Cortex of kidney (tissue), 1 donor: ENCODE measurements around the gene CBL.
"Not testable (repeated sequence)": the region's sequence is repeated elsewhere in the genome, so short reads cannot be mapped to it uniquely, and the experiment has no call there.

Experiments used
- DNase-seq: peaks from one replicate; lab custom pipeline; 2025; lab: John Stamatoyannopoulos, UW

The CBL gene

GRCh38 chr11:119218141-119218878 is 12.2 kb downstream of the CBL start:
- no peak for DNase-seq

GRCh38 chr11:119222308-119222707 is 16.2 kb downstream of the CBL start:
- no peak for DNase-seq

GRCh38 chr11:119222891-119223290 is 16.8 kb downstream of the CBL start:
- DNase-seq: no peak

- DNase-seq: no peak
These were observed 17.7 kb downstream of the CBL start for GRCh38 chr11:119223856-119224255.

GRCh38 chr11:119228535-119229287 is 22.6 kb downstream of the CBL start:
- DNase-seq: not testable (repeated sequence)

GRCh38 chr11:119229288-119229672 is 23.1 kb downstream of the CBL start:
- no peak for DNase-seq

GRCh38 chr11:119229741-119230140 is 23.6 kb downstream of the CBL start:
- DNase-seq: no peak

GRCh38 chr11:119236490-119236889 is 30.4 kb downstream of the CBL start:
- DNase-seq: no peak

- DNase-seq: no peak
These were observed 30.8 kb downstream of the CBL start for GRCh38 chr11:119236891-119237290.

GRCh38 chr11:119237515-119237914 is 31.4 kb downstream of the CBL start:
- no peak for DNase-seq

GRCh38 chr11:119248750-119249670 is 42.9 kb downstream of the CBL start:
- DNase-seq: no peak

GRCh38 chr11:119249671-119250010 is 43.5 kb downstream of the CBL start:
- no peak for DNase-seq

- no peak for DNase-seq
These were observed 45.0 kb downstream of the CBL start for GRCh38 chr11:119251114-119251513.

- no peak for DNase-seq
These were observed 48.1 kb downstream of the CBL start for GRCh38 chr11:119254239-119254638.

GRCh38 chr11:119258180-119258579 is 52.0 kb downstream of the CBL start:
- no peak for DNase-seq

GRCh38 chr11:119258983-119259382 is 52.8 kb downstream of the CBL start:
- no peak for DNase-seq

GRCh38 chr11:119262668-119263351 is 56.7 kb downstream of the CBL start:
- no peak for DNase-seq

- DNase-seq: no peak
These were observed 57.3 kb downstream of the CBL start for GRCh38 chr11:119263352-119263940.

GRCh38 chr11:119266063-119266462 is 59.9 kb downstream of the CBL start:
- no peak for DNase-seq

GRCh38 chr11:119266517-119267255 is 60.5 kb downstream of the CBL start:
- DNase-seq: no peak

GRCh38 chr11:119267645-119268044 is 61.5 kb downstream of the CBL start:
- DNase-seq: no peak
